HG02852 (cell line): ENCODE data around the gene AGAP2.

Experiments used
- ATAC-seq: cut with Tn5 transposase; IDR thresholded peaks from one replicate; pipeline ENCODE4 v1.9.1; 2021; ENCODE audit warnings: mild to moderate bottlenecking, moderate library complexity; ENCODE audit not compliant: unreplicated experiment

Gene AGAP2

GRCh38 chr12:57754411-57755193 is 16.1 kb upstream of the AGAP2 start, which contains the start of gene MARCHF9:
MARCHF9 (plus strand) TSS chr12:57755103; CDS start chr12:57755529, 426 bp downstream.
- peak; percentile 36 for ATAC-seq

- ATAC-seq = no peak
These were observed 15.3 kb upstream of the AGAP2 start for GRCh38 chr12:57753756-57754337.

DNA sequence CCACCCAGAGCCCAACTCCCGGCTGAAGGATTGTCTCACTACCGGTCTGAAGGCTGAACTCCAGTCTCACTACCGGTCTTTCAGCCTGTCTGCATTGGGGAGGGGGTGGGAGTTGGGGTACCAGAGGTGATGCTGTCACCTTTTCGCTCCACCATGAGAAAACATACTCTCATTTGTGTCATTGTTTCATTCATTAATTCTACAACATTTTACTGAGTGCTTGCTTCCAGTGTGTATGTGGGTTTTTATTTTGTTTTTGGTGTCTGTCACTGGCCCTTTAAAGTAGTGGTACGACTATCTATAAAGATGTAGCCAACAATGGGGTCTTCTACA is 14.1 kb upstream of the AGAP2 start:
- ATAC-seq = no peak

DNA sequence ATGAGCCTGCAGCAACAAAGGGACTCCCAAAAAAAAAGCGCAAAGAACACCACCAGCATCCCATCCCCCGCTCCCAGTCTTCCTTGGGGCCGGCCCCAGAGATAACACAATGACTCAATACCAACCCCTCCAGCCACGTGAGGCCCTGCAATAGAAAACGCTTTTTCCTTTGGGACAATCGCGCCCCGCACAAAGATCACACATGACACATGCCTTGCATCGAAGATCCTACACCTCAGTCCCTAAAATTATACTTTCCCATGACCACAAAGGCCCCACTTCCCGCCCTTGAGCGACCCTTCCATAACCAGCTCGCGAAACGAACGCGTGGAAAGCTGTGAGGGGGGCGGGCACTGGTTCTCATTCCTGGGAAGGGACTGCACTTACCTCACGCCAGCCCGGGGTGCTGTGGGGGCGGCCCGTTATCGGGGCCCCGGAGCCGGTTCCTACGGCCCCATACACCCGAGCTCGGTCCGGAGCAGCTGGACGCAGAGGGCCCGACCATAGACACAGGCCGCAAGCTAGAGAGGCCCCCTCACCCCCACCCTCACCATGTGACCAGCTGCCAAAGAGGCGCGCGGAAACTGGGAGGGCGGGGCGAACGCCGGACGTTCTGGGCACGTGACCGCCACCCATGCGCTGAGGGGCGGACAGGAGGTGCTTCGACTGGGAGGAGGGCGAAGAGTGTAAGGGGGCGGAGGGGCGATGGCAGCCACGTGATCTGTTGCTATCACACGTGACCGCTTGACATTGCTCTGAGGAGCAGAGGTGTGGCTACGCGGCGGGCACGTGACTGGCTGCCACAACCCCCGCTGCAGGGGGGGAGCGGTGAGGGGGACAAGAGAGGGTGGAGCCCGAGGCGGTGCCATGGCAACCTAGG is 13.5 kb upstream of the AGAP2 start, which contains the start of gene CDK4:
Gene CDK4, minus strand, starts transcription at position 523 of the 880 bp plus-strand sequence. CDS start 593 bp downstream, outside the sequence.
- ATAC-seq = peak; percentile 63

GRCh38 chr12:57751432-57751787 is 12.9 kb upstream of the AGAP2 start:
- no peak for ATAC-seq

DNA sequence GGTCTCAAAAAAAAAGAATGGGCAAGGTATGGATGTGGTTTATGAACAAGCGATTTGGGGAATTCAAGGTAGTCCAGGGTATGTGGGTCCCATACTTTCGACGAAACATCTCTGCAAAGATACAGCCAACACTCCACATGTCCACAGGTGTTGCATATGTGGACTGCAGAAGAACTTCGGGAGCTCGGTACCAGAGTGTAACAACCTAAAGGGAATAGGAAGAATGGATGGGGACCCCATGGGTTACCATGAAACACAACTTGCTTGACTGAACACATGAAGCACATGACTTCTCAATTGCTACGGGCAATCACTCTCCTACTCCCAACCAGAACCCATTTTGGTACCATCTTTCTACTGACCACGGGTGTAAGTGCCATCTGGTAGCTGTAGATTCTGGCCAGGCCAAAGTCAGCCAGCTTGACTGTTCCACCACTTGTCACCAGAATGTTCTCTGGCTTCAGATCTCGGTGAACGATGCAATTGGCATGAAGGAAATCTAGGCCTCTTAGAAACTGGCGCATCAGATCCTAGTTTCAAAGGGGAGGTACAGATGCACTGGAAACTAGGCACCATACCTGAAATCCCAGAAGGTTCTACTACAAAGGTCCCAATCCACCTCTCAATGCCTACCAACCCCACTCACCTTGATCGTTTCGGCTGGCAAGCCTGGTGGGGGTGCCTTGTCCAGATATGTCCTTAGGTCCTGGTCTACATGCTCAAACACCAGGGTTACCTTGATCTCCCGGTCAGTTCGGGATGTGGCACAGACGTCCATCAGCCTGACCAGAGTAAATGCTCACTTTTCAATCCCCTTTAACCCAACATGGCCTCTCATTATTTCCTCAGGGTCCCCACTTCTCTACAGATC is 12.3 kb upstream of the AGAP2 start:
- ATAC-seq = no peak

DNA sequence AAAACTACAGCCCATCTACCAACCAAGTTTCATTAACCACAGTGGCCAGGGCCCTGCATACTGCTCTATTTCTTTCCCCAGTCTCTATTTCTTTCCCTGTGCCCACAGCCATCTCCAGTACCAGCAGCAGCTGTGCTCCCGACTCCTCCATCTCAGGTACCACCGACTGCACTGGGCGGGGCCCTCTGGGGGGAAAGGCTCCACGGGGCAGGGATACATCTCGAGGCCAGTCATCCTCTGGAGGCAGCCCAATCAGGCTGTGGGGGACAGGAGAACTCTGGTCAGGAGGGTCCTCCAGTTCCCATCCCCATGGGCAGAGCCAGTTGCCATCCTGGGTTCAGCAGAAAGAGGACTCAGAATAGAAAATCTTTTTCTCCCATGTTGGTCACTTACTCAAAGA is 10.5 kb upstream of the AGAP2 start:
- ATAC-seq = no peak

DNA sequence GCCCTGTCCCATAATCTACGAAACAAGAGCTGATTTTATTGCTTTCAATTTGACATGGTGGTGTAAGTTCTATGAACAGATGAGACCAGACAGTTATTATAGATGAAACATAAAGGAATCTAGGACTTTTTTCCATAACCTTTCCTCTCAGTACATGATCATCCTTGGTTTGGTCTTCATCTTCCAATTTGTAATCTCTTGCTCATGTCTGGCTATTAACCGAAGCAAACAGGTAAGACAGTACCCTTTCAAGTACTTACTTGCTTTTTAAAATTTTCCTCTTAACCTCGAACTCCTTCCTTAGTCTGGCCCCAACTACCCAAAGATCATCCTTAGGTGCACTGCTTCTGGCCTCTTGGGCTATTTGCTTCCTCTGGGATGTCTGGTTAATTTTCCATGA is 7.5 kb upstream of the AGAP2 start:
- no peak for ATAC-seq

GRCh38 chr12:57745485-57745881 is 6.9 kb upstream of the AGAP2 start:
- ATAC-seq = no peak

DNA sequence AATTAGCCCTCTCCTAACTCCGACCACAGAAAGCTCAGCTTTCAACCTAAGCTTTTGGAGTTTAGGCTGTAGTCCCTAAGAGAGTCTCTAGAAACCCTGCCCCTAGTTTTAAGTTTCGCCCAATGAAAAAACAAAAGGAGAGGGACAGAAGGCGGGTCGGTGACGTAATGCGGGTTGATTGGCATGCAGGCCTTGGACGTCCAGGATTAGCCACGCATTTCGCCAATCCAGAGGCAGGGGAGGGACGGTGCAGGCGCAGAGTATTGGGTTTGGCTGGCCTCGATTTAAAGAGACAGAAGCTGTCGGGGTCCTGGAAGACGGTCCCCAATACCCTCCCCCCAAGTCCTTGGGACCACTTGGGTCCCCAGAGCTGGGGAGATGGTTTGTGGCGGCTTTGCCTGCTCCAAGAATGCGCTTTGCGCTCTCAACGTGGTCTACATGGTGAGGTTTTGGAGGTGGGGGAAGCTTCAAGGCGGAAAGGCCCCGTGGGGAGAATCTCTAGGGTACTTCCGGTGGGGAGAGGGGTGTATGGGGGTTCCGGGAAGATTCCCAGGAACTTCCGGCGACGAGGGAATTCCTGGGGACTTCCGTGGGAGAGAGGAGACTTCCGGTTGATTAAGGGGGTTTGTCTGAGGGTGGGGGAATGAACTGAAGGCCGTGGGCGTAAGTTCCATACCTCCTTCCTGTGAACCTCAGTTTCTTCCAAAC is 6.4 kb upstream of the AGAP2 start, which contains the start of gene TSPAN31:
Gene TSPAN31, plus strand, starts transcription at position 263 of the 708 bp plus-strand sequence. Its CDS starts 116 bp downstream, at position 379.
- peak; percentile 82 for ATAC-seq

- peak; percentile 36 for ATAC-seq
These were observed 5.7 kb upstream of the AGAP2 start for GRCh38 chr12:57744194-57744776.

DNA sequence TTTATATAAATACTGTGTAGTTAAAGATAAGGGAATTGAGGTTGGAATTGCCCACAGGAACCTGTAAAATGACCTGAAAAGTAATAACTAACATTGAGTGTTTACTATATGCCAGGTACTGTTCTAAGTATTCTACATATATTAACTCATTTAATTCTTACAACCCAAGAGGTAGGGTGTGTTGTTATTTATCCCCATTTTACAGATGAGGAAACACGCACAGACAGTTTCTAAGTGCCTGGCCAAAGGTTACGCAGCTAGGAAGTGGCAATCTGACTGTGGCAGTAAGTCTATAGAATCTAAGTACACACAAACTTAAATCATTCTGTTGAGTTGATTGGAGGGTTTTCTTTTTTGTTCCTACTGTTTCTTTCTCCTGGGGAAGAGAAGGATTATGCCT is 5.2 kb upstream of the AGAP2 start:
- no peak for ATAC-seq

- ATAC-seq = peak; percentile 49
These were observed 3.5 kb upstream of the AGAP2 start for GRCh38 chr12:57741844-57742738.

- ATAC-seq = no peak
These were observed 2.9 kb upstream of the AGAP2 start for GRCh38 chr12:57741413-57741789.

GRCh38 chr12:57740656-57741412 is 2.3 kb upstream of the AGAP2 start:
- ATAC-seq = peak; percentile 37

GRCh38 chr12:57739914-57740538 is 1.5 kb upstream of the AGAP2 start:
- no peak for ATAC-seq

GRCh38 chr12:57739387-57739786 is 845 bp upstream of the AGAP2 start:
- no peak for ATAC-seq
